GM23248 (cell line): ENCODE measurements around the gene C1orf122.

Source experiments
- EZH2 ChIP-seq: fragments of 200-600 bp; sonication (generic); IDR thresholded peaks from 2 replicates; pipeline ENCODE4 v1.6.1; 2018; ENCODE audit warnings: antibody characterized with exemption, mild to moderate bottlenecking; ENCODE audit not compliant: insufficient read depth, poor library complexity, severe bottlenecking
- EZH2phosphoT487 ChIP-seq: fragments of 200-600 bp; sonication (generic); IDR thresholded peaks from 2 replicates; pipeline ENCODE4 v1.6.1; 2018; ENCODE audit warnings: antibody characterized with exemption, moderate library complexity, mild to moderate bottlenecking, low read depth; ENCODE audit not compliant: insufficient read depth

DNA sequence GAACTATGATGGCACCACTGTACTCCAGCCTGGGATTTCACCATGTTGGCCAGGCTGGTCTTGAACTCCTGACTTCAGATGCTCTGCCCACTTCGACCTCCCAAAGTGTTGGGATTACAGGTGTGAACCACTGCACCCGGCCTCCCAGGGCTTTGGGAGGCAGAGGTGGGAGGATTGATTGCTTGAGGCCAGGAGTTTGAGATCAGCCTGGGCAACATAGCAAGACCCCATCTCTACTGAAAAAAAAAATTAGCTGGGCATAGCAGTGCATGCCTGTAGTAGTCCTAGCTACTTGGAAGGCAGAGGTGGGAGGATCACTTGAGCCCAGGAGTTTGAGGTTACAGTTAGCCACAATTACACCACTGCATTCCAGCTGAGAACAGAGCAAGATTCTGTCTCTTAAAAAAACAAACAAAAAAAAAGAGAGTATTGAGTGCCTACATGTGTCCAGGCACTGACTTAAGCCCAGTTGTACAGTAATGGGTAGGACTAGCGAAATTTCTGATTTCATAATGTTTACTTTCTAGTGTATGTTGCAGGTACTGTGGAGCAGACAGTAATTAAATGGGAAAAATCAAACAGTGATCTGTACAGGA is 9.7 kb upstream of the C1orf122 start:
- TF ChIP-seq EZH2phosphoT487 (no peak), EZH2 (no peak)
